Activated CD8-positive, alpha-beta T cell treated with anti-CD3 and anti-CD28 coated beads, Interleukin-2, amount 10 ng/mL, durations not matched to agents 7 days and 5 days (primary cell): ENCODE results near the gene CNEP1R1. TPM values are rescaled to one million over a fixed set of nuclear protein-coding genes. Genes with fewer than 3 reads are reported as not detected.

ENCODE experiments used
- ATAC-seq: fragments of 150-1000 bp; cut with Tn5 transposase; one replicate; pipeline ENCODE4 v1.10.0; 2021; ENCODE audit warnings: moderate library complexity
- CTCF ChIA-PET: fragments of 350-600 bp; sonication (Branson Sonifier 250); formaldehyde crosslinking; loops from one replicate; lab custom pipeline; 2021; ENCODE audit warnings: antibody characterized with exemption; lab: Charles Lee
- POLR2A ChIA-PET: fragments of 350-600 bp; sonication (Branson Sonifier 250); formaldehyde crosslinking; loops from one replicate; lab custom pipeline; 2021; ENCODE audit warnings: antibody characterized with exemption; lab: Charles Lee
- DNase-seq: peaks from one replicate; pipeline ENCODE4 v3.0.0-alpha.2; 2020
- H3K27ac Mint-ChIP-seq: one replicate; pipeline ENCODE4 v1.8.0; 2021; ENCODE audit warnings: mild to moderate bottlenecking, mixed read lengths
- H3K27me3 Mint-ChIP-seq: one replicate; pipeline ENCODE4 v1.8.0; 2021; ENCODE audit warnings: low read depth, mixed read lengths
- H3K36me3 Mint-ChIP-seq: one replicate; pipeline ENCODE4 v1.8.0; 2021; ENCODE audit warnings: low read depth, mixed read lengths
- H3K4me1 Mint-ChIP-seq: one replicate; pipeline ENCODE4 v1.8.0; 2021; ENCODE audit warnings: low read depth, mixed read lengths
- H3K4me3 Mint-ChIP-seq: one replicate; pipeline ENCODE4 v1.8.0; 2021; ENCODE audit warnings: mild to moderate bottlenecking, mixed read lengths
- H3K9me3 Mint-ChIP-seq: one replicate; pipeline ENCODE4 v1.8.0; 2022; ENCODE audit warnings: mixed read lengths; ENCODE audit not compliant: insufficient read depth
- total RNA-seq, 2 experiments: library from RNA; stranded (reverse); gene quantifications; one replicate each; pipeline ENCODE4 v1.2.3, GENCODE V29; 2021

CNEP1R1 gene
- total RNA-seq, 2 experiments from 2014 or later = 25.1 to 26.9 TPM

GRCh38 chr16:50021544-50021943 lies 3.5 kb upstream of the CNEP1R1 start:
- DNase-seq (no peak), ATAC-seq (no peak)
- Mint-ChIP-seq H3K4me1 (peaks cover 11% of the 10 kb centered on the region), H3K4me3 (no peak overlapping the region), H3K36me3 (no peaks in the 10 kb centered on the region), H3K27me3 (peaks cover 6% of the 10 kb centered on the region), H3K27ac (no peak overlapping the region), H3K9me3 (no peaks in the 10 kb centered on the region)
- ChIA-PET CTCF (interaction anchor here (0.6 to 1.2 kb wide), 4 partner anchors 46 to 785 kb away, joined by 3 to 4 read pairs (median 4); no protein-coding TSS in a partner anchor), POLR2A (interaction anchor here (0.6 kb wide), 1 partner anchor 175 kb away, joined by 3 read pairs; no protein-coding TSS in a partner anchor)

DNA sequence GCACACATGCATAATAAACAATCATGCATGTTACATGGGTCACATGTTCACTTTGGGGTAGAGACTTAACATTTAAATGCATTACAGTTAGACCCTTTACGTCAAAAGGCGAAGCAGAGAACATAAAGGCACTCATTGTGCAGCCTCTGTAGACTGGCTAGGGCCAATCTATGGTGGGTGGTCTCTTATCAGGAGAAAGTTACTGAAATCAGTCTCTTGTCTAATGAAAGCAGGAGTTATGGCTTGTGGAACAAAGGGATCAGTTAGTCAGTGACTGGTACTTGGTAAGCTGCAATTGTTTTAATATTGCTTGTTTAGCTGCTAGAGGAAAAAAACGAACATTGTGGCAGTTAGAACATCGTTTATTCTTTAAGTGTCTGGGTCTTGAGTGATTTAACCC lies 1.4 kb upstream of the CNEP1R1 start:
- DNase-seq = no peak
- peaks cover 3% of the 10 kb centered on the region for H3K36me3 Mint-ChIP-seq
- peaks cover 6% of the 10 kb centered on the region for H3K27me3 Mint-ChIP-seq
- H3K9me3 Mint-ChIP-seq = no peaks in the 10 kb centered on the region
- peaks cover 14% of the 10 kb centered on the region for H3K4me1 Mint-ChIP-seq
- ChIA-PET POLR2A (no interaction called here), CTCF (interaction anchor here (1.0 to 4.8 kb wide), 10 partner anchors 17 to 644 kb away, joined by 4 to 135 read pairs (median 11); partner anchors contain the start of gene BRD7)
- H3K4me3 Mint-ChIP-seq = no peak overlapping the region
- ATAC-seq = no peak
- H3K27ac Mint-ChIP-seq = no peak overlapping the region

GRCh38 chr16:50024207-50024606 lies 818 bp upstream of the CNEP1R1 start:
- H3K9me3 Mint-ChIP-seq = no peaks in the 10 kb centered on the region
- DNase-seq (no peak), ATAC-seq (no peak)
- peaks cover 14% of the 10 kb centered on the region for H3K4me1 Mint-ChIP-seq
- peaks cover 4% of the 10 kb centered on the region for H3K27me3 Mint-ChIP-seq
- peak overlapping the region; percentile 92 for H3K27ac Mint-ChIP-seq
- POLR2A ChIA-PET = interaction anchor here (1.3 to 1.4 kb wide), 2 partner anchors 97 to 343 kb away, joined by 4 to 6 read pairs; no protein-coding TSS in a partner anchor
- CTCF ChIA-PET = interaction anchor here (0.8 to 4.8 kb wide), 52 partner anchors 10 to 782 kb away, joined by 3 to 135 read pairs (median 7); partner anchors contain the start of genes ADCY7, BRD7, CYLD and HEATR3
- peaks cover 3% of the 10 kb centered on the region for H3K36me3 Mint-ChIP-seq
- peak overlapping the region; percentile 94 for H3K4me3 Mint-ChIP-seq

GRCh38 chr16:50025537-50025931 lies 509 bp downstream of the CNEP1R1 start:
- ATAC-seq (peak; percentile 32), DNase-seq (peak; percentile 47)
- POLR2A ChIA-PET = interaction anchor here (0.7 to 1.6 kb wide), 13 partner anchors 10 to 642 kb away, joined by 3 to 10 read pairs (median 4); no protein-coding TSS in a partner anchor
- CTCF ChIA-PET = interaction anchor here (0.6 to 4.8 kb wide), 82 partner anchors 11 to 786 kb away, joined by 3 to 135 read pairs (median 5); partner anchors contain the start of genes ADCY7, BRD7, CYLD and HEATR3
- peaks cover 13% of the 10 kb centered on the region for H3K36me3 Mint-ChIP-seq
- H3K27ac Mint-ChIP-seq = peak overlapping the region; percentile 85
- peaks cover 4% of the 10 kb centered on the region for H3K27me3 Mint-ChIP-seq
- peaks cover 14% of the 10 kb centered on the region for H3K4me1 Mint-ChIP-seq
- H3K9me3 Mint-ChIP-seq = no peaks in the 10 kb centered on the region
- H3K4me3 Mint-ChIP-seq = peak overlapping the region; percentile 94

GRCh38 chr16:50027829-50028228 lies 2.8 kb downstream of the CNEP1R1 start:
- Mint-ChIP-seq H3K9me3 (no peaks in the 10 kb centered on the region), H3K4me3 (no peak overlapping the region), H3K36me3 (peaks cover 30% of the 10 kb centered on the region), H3K4me1 (peaks cover 17% of the 10 kb centered on the region), H3K27ac (no peak overlapping the region), H3K27me3 (no peaks in the 10 kb centered on the region)
- CTCF ChIA-PET = interaction anchor here (1.9 kb wide), 1 partner anchor 183 kb away, joined by 7 read pairs; no protein-coding TSS in a partner anchor
- no peak for ATAC-seq
- POLR2A ChIA-PET = no interaction called here
- DNase-seq = no peak

DNA sequence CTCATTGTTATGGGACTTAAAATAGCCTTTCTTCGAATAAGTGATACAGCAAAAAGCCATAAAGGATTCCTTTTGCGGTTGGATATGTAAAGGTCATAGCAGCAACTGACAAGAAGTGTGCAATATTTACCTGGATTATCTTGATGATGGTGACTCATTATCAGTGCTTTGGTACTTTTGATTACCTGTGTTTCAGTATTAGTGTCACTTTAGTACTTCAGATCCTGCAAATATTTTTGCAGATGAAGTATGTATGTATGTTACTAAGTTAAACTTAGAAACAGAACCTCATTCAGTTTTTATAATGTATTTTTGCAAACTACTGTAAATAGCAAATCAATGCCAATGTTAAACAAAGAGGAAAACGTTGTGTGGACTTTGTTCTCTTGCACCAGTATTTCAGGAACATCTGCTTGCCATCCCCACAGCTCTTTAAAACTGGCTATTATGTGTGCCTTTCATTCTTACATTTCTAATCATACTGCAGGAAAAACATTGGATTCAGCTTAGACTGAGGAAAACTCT lies 10.5 kb downstream of the CNEP1R1 start:
- POLR2A ChIA-PET = interaction anchor here (0.9 to 1.0 kb wide), 2 partner anchors 10 to 126 kb away, joined by 3 read pairs; partner anchors contain the start of gene CNEP1R1
- Mint-ChIP-seq H3K4me1 (peaks cover 16% of the 10 kb centered on the region), H3K27me3 (no peaks in the 10 kb centered on the region), H3K27ac (no peak overlapping the region), H3K9me3 (no peaks in the 10 kb centered on the region), H3K4me3 (no peak overlapping the region), H3K36me3 (peaks cover 42% of the 10 kb centered on the region)
- ATAC-seq = no peak
- DNase-seq = no peak
- CTCF ChIA-PET = interaction anchor here (1.3 to 6.2 kb wide), 2 partner anchors 10 to 179 kb away, joined by 3 to 54 read pairs; partner anchors contain the start of gene CNEP1R1

DNA sequence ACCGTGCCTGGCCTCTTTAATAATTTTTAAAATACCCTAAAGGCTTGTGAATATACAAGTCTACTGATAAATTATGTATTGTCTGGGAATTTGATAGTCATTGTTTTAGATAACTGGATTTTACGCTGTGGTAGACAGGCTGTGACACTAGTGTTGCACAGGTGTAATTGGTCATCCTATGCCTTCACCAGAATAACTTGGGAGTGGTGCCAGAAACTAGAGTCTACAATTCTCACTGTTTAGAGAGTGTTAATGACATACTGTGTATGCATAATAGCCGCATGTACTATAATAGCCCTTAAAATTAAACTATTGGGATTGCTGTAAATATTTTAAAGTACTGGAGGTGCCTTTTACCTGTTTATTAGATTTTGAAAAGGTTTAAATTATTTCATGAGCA lies 11.4 kb downstream of the CNEP1R1 start:
- no peaks in the 10 kb centered on the region for H3K9me3 Mint-ChIP-seq
- H3K4me1 Mint-ChIP-seq = peaks cover 12% of the 10 kb centered on the region
- DNase-seq = no peak
- ChIA-PET POLR2A (interaction anchor here (0.6 to 1.2 kb wide), 2 partner anchors 11 to 1694 kb away, joined by 3 read pairs; partner anchors contain the start of gene CNEP1R1), CTCF (interaction anchor here (1.1 to 6.2 kb wide), 2 partner anchors 11 to 174 kb away, joined by 3 to 54 read pairs; partner anchors contain the start of gene CNEP1R1)
- no peak for ATAC-seq
- H3K36me3 Mint-ChIP-seq = peaks cover 35% of the 10 kb centered on the region
- no peaks in the 10 kb centered on the region for H3K27me3 Mint-ChIP-seq
- no peak overlapping the region for H3K4me3 Mint-ChIP-seq
- no peak overlapping the region for H3K27ac Mint-ChIP-seq

GRCh38 chr16:50037662-50038220 lies 12.7 kb downstream of the CNEP1R1 start:
- Mint-ChIP-seq H3K9me3 (no peaks in the 10 kb centered on the region), H3K27me3 (peaks cover 2% of the 10 kb centered on the region), H3K27ac (no peak overlapping the region), H3K4me3 (no peak overlapping the region), H3K4me1 (peaks cover 12% of the 10 kb centered on the region), H3K36me3 (peaks cover 26% of the 10 kb centered on the region)
- ATAC-seq (no peak), DNase-seq (no peak)
- ChIA-PET POLR2A (interaction anchor here (1.2 kb wide), 1 partner anchor 13 kb away, joined by 3 read pairs; the partner anchor contains the start of gene CNEP1R1), CTCF (interaction anchor here (0.9 to 6.2 kb wide), 5 partner anchors 12 to 769 kb away, joined by 3 to 54 read pairs (median 4); partner anchors contain the start of gene CNEP1R1)

GRCh38 chr16:50038286-50038685 lies 13.3 kb downstream of the CNEP1R1 start:
- H3K4me1 Mint-ChIP-seq = peaks cover 12% of the 10 kb centered on the region
- ATAC-seq = no peak
- no peak for DNase-seq
- H3K36me3 Mint-ChIP-seq = peaks cover 24% of the 10 kb centered on the region
- H3K27ac Mint-ChIP-seq = no peak overlapping the region
- POLR2A ChIA-PET = interaction anchor here (1.1 kb wide), 1 partner anchor 12 kb away, joined by 4 read pairs; no protein-coding TSS in a partner anchor
- peaks cover 7% of the 10 kb centered on the region for H3K27me3 Mint-ChIP-seq
- H3K4me3 Mint-ChIP-seq = no peak overlapping the region
- CTCF ChIA-PET = interaction anchor here (0.9 to 6.2 kb wide), 6 partner anchors 13 to 768 kb away, joined by 3 to 54 read pairs (median 4); partner anchors contain the start of gene CNEP1R1
- H3K9me3 Mint-ChIP-seq = no peaks in the 10 kb centered on the region

DNA sequence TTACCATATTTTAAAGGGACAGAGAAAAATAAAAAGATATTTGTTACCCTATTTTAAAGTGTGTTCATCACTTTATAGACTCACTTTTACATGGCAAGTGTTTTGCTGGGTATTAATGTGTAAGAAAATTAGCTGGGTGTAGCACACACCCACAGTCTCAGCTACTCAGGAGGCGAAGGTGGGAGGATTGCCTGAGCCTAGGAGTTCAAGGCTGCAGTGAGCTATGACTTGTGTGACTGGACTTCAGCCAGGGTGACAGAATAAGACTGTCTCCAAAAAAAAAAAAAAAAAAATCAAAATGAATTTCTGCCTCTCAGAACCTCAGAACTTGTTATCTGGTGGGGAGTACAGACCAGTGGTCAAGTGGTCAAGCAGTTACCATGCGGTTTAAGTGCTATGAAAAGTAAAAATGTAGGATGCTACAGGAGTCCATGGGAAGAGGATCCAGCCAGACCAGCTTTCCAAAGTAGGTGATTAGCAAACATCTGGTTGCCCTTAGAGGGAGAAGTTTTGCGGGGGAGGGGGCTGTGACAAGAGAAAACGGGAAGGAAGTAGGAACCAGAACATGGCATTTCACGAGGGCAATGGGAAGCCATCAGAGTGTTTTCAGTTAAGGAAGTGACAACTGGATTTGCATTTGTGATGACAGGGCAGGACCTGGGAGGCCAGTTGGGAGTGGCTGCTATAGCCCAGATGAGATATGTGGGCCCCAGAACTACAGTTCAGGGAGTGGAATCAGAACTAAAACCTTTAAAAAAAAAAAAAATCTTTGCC lies 13.9 kb downstream of the CNEP1R1 start:
- H3K9me3 Mint-ChIP-seq = no peaks in the 10 kb centered on the region
- no peak for ATAC-seq
- H3K27ac Mint-ChIP-seq = peak overlapping the region; percentile 22
- peaks cover 23% of the 10 kb centered on the region for H3K36me3 Mint-ChIP-seq
- peaks cover 10% of the 10 kb centered on the region for H3K27me3 Mint-ChIP-seq
- H3K4me3 Mint-ChIP-seq = no peak overlapping the region
- no peak for DNase-seq
- CTCF ChIA-PET = interaction anchor here (0.9 to 6.2 kb wide), 5 partner anchors 13 to 626 kb away, joined by 3 to 54 read pairs (median 4); partner anchors contain the start of gene CNEP1R1
- POLR2A ChIA-PET = interaction anchor here (1.1 kb wide), 1 partner anchor 13 kb away, joined by 4 read pairs; no protein-coding TSS in a partner anchor
- H3K4me1 Mint-ChIP-seq = peaks cover 12% of the 10 kb centered on the region
